GM04503 (cell line): ENCODE data around the gene TMEM150B.

Experiments used
- DNase-seq: peaks from one replicate; pipeline ENCODE4 v3.0.0-alpha.2; 2012; ENCODE audit warnings: low read depth

TMEM150B gene

GRCh38 chr19:55278391-55279135 is 46.6 kb downstream of the TMEM150B start:
- no peak for DNase-seq

DNA sequence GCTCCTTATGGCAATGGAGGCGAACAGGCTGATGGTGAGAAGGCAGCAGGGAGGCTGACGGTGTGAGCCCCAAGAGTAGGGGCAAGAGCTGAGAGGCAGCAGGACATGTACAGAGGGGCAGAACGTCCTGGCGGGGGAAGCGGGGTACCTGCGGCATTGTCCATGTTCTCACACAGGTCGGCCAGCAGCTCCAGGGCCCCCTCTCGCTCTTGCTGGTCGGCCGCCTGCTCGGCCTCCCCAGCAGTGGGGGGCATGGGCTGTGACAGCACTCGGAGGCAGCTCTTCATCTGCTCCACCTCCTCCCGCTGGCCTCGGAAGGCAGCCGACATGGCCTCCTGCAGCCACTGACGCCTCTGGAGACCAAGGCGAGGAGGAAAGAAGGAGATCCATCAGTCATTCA is 47.6 kb downstream of the TMEM150B start:
- no peak for DNase-seq

GRCh38 chr19:55276720-55277430 is 48.3 kb downstream of the TMEM150B start:
- no peak for DNase-seq

DNA sequence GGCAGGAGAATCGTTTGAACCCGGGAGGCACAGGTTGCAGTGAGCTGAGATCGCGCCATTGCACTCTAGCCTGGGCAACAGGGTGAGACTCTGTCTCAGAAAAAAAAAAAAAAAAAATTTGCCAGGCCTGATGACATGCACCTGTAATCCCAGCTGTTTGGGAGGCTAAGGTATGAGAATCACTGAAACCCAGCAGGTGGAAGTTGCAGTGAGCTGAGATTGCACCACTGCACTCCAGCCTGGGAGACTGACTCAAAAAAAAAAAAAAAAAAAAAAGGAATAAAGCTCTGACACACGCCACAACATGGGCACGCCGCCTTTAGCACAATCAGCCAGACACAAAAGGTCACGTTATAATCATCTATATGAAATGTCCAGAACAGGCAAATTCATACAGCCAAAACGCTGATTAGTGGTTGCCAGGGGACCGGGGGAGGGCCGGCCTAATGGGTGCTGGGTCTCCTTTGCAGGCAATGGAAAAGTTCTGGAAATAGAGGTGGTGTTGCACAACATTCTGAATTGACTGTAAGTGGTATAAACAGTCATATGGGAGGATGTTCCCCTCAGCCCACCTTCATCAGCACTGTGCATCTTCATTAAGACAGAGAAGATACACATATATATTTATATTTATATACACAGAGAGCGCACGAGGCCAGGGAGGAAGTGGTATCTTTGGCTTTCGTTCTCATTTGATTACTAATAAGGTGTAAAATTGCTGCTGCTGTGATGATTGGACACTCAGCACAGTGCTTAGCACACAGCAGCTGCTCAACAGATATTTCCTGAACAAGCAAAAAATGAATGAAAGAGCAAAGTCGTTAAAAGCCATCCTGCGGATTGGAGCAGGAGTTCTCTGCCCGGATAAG is 49.1 kb downstream of the TMEM150B start:
- DNase-seq, result no peak

- DNase-seq, result no peak
Measured at GRCh38 chr19:55273978-55274707, 51.0 kb downstream of the TMEM150B start.

GRCh38 chr19:55272142-55272541 is 53.0 kb downstream of the TMEM150B start:
- DNase-seq, result no peak

DNA sequence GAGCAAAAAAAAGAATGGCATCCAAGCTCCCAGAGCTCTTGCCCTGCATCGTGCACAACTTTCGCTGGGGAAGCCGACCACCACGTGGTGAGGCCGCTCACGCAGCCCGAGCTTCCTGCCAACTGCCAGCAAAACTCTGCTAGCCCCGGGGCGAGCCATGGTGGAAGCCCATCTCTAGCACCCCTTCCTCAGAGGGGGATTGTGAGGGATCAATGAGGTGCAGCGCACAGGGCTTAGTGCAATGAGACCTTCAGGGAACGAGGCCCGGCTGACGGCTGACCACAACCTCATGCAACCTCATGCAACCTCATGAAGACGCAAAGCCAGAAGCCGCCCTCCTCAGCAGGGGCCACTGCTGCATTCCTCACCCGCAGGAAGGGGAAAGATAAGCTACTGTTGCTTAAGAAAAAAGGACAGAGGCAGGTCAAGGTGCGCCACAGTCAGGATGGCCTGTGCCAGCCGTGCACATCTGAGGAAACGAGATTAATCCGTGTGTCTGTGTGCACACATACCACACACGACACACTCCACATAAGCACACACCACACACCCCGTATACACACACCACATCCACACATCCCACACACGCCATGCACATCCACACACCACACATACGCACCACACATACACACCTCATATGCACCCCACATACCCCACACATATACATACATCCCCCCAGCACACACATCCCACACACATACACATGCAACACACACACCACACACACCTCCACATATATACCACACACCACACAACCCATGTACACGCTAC is 54.8 kb downstream of the TMEM150B start:
- no peak for DNase-seq

DNA sequence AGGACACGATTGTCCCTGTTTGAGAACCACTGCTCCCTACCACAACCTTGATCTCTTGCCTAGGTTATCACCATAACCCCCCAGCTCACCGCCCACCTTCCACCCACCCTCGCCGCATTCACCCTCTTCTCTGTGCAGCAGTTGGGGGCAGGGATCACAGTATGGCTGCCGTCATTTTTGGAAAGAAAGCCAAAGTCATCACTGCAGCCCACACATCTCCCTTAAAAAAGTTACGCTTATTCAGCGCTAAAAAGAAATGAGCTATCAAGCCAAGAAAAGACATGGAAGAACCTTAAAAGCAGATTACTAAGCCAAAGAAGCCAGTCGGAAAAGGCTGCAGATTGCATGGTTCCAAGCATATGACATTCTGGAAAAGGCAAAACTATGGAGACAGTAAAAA is 55.8 kb downstream of the TMEM150B start:
- DNase-seq, result no peak

DNA sequence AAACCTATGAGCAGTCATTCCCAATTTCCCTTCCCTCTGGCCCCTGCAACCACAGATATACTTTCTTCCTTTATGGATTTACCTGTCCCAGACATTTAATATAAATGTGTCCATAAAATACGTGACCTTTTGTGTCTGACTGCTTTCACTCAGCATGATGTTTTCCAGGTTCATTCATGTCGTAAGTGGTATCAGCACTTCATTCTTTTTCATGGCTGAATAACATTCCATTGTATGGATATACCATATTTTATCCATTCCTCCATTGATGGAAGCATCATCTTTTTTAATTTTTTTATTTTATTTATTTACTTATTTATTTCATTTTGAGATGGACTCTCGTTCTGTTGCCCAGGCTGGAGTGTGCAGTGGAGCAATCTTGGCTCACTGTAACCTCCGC is 58.3 kb downstream of the TMEM150B start:
- no peak for DNase-seq

DNA sequence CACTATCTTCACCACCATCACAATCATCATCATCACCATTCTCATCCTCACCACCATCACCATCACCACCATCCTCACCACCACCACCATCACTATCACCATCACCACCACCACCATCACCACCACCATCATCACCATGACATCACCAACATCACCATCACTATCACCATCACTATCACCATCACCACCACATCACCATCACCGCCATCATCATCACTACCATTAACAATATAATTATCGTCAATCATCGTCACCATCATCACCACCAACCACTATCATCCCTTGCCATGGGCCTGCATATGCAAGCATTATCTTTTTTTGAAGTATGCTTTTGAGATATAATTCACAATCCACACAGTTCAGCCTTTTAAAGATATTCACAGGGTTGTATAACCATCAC is 58.7 kb downstream of the TMEM150B start:
- no peak for DNase-seq

- no peak for DNase-seq
Measured at GRCh38 chr19:55265723-55266386, 59.3 kb downstream of the TMEM150B start.

- DNase-seq, result no peak
Measured at GRCh38 chr19:55265173-55265572, 60.0 kb downstream of the TMEM150B start.

DNA sequence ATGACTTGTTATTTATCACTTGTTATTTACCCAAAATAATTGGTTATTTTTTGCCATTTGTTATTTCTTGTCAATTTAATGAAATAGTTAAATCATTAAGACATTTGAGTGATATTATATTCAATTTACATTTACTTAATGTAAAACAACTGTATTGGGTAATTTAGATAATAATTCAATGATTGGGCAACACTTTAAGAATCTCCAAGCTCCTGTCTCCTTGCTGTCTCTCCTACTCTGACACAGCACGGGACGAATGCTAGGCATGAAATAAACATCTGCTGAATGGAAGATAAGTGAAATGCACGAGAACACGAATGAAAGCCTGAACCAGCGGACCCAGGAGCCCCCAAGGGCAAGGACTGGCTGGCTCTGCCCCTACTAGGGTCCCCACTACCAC is 60.6 kb downstream of the TMEM150B start:
- no peak for DNase-seq
